Mucosa of descending colon (tissue), 3 donors: ENCODE data around the gene ARRDC3. TPM values are rescaled to one million over a fixed set of nuclear protein-coding genes. Genes with fewer than 3 reads are reported as not detected.

Source experiments
- ATAC-seq: fragments of 200-7000 bp; cut with Tn5 transposase; one replicate; pipeline ENCODE4 v1.9.1; 2020; ENCODE audit warnings: mild to moderate bottlenecking, moderate library complexity
- DNase-seq, 3 donors: peaks; one replicate each; pipeline ENCODE4 v3.0.0-alpha.2; 2020
- H3K36me3 ChIP-seq: fragments of 200-600 bp; one replicate; pipeline ENCODE4 v1.8.0; 2021; ENCODE audit warnings: low read depth, mild to moderate bottlenecking
- H3K4me1 ChIP-seq: fragments of 200-600 bp; one replicate; pipeline ENCODE4 v1.8.0; 2021; ENCODE audit warnings: low read depth, mild to moderate bottlenecking
- H3K4me3 ChIP-seq: fragments of 200-600 bp; one replicate; pipeline ENCODE4 v1.8.0; 2021; ENCODE audit warnings: mild to moderate bottlenecking
- H3K9me3 ChIP-seq: fragments of 200-600 bp; one replicate; pipeline ENCODE4 v1.8.0; 2021; ENCODE audit warnings: mild to moderate bottlenecking
- intact Hi-C, 2 donors: fragments of 100-400 bp; cut with DNase I in 1 of 2; cut with micrococcal nuclease in 1 of 2; formaldehyde crosslinking; loops; one replicate each; pipeline versions ENCODE4 v1.11.0 to v1.11.1; 2022; cut with DNase I, micrococcal nuclease
- total RNA-seq, 3 donors: library from RNA; stranded (reverse); fragmentation: NEBNext Ultra II Directional in 2 of 3; extraction: Animal tissue kit (Norgen Biotek cat#: 25700) in 2 of 3; gene quantifications; one replicate each; pipeline versions ENCODE4 v1.2.1 to v1.2.4, GENCODE V29; 2021 to 2023
- TF ChIP-seq, protein P1 (sequence below): fragments of 200-600 bp; IDR thresholded peaks from one replicate; pipeline ENCODE4 v1.8.0; 2022; ENCODE audit warnings: antibody characterized with exemption, mild to moderate bottlenecking
- donor health status: DM: no; HTN: no; CAD: no; lungs with moderate emphysema.
- donor health status: DM: no; HTN: no; CAD: no.
- donor health status: DM: no; HTN: yes; CAD: no.

The ARRDC3 gene
- total RNA-seq, 3 donors from 2014 or later = 32.5 to 39.6 (median 38.0) TPM

GRCh38 chr5:91379914-91380490, 3.1 kb downstream of the ARRDC3 start:
- TF ChIP-seq, protein P1, sequence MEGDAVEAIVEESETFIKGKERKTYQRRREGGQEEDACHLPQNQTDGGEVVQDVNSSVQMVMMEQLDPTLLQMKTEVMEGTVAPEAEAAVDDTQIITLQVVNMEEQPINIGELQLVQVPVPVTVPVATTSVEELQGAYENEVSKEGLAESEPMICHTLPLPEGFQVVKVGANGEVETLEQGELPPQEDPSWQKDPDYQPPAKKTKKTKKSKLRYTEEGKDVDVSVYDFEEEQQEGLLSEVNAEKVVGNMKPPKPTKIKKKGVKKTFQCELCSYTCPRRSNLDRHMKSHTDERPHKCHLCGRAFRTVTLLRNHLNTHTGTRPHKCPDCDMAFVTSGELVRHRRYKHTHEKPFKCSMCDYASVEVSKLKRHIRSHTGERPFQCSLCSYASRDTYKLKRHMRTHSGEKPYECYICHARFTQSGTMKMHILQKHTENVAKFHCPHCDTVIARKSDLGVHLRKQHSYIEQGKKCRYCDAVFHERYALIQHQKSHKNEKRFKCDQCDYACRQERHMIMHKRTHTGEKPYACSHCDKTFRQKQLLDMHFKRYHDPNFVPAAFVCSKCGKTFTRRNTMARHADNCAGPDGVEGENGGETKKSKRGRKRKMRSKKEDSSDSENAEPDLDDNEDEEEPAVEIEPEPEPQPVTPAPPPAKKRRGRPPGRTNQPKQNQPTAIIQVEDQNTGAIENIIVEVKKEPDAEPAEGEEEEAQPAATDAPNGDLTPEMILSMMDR = no peak
- ATAC-seq = peak; percentile 82
- Histone ChIP-seq H3K4me1 (peaks cover 12% of the 10 kb centered on the region), H3K4me3 (peak overlapping the region; percentile 54), H3K36me3 (peaks cover 7% of the 10 kb centered on the region), H3K9me3 (no peaks in the 10 kb centered on the region)
- intact Hi-C loops = loop anchor here (5.0 kb wide), 2 partner anchors 98 to 278 kb away; no protein-coding TSS in a partner anchor
- peak; percentile 96 to 98 (median 98) for DNase-seq

- intact Hi-C loops = no loop called here
- TF ChIP-seq, protein P1 = no peak
- peaks cover 12% of the 10 kb centered on the region for H3K4me1 ChIP-seq
- ATAC-seq (no peak), DNase-seq (no peak)
- peaks cover 13% of the 10 kb centered on the region for H3K36me3 ChIP-seq
- no peaks in the 10 kb centered on the region for H3K9me3 ChIP-seq
- H3K4me3 ChIP-seq = peak overlapping the region; percentile 22
These were observed 3.7 kb downstream of the ARRDC3 start for GRCh38 chr5:91379246-91379913.

GRCh38 chr5:91378752-91379211, 4.3 kb downstream of the ARRDC3 start:
- ATAC-seq (no peak), DNase-seq (no peak)
- Histone ChIP-seq H3K36me3 (peaks cover 19% of the 10 kb centered on the region), H3K9me3 (no peaks in the 10 kb centered on the region), H3K4me1 (peaks cover 12% of the 10 kb centered on the region), H3K4me3 (no peak overlapping the region)
- TF ChIP-seq, protein P1 = no peak
- intact Hi-C loops = no loop called here

- Histone ChIP-seq H3K4me1 (peaks cover 12% of the 10 kb centered on the region), H3K4me3 (no peak overlapping the region), H3K9me3 (no peaks in the 10 kb centered on the region), H3K36me3 (peaks cover 12% of the 10 kb centered on the region)
- TF ChIP-seq, protein P1 = no peak
- DNase-seq = no peak
- intact Hi-C loops = no loop called here
- no peak for ATAC-seq
These were observed 8.1 kb downstream of the ARRDC3 start for GRCh38 chr5:91374893-91375520.

DNA sequence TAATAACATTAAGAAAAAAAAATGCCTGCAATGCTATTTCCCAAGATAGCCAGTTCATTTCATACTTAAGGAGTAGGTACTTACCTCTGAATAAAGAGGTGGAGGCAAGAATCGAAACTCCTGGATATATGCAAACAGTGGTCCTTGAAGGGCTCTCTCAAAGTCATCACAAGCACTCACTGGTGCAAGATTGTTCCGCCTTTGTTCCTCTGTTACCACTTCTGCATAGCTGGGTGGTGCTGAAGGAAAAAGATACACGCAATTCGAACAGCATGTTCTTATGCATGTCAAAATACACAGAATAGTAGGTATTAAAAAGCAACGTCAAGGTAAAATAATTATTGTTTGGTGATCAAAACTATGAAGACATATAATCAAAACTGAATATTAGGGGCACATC, 9.5 kb downstream of the ARRDC3 start:
- TF ChIP-seq, protein P1 = no peak
- H3K9me3 ChIP-seq = no peaks in the 10 kb centered on the region
- H3K4me3 ChIP-seq = no peak overlapping the region
- intact Hi-C loops = no loop called here
- H3K4me1 ChIP-seq = peaks cover 4% of the 10 kb centered on the region
- ATAC-seq (no peak), DNase-seq (no peak)
- peaks cover 12% of the 10 kb centered on the region for H3K36me3 ChIP-seq
